ENCODE data around the gene DLGAP1.

- TF ChIP-seq CTCF (conservative IDR thresholded peaks at IDR 0.05 in 1 of 2, IDR thresholded peaks at IDR 0.05 in 1 of 2; ENCODE audit: extremely low read depth in 1 of 2, insufficient read depth in 1 of 2, low read depth in 1 of 2, low read length in 2 of 2) (no peak), EZH2 (IDR thresholded peaks at IDR 0.05; ENCODE audit: borderline replicate concordance, low read length) (no peak)
These were observed 961.4 kb downstream of the DLGAP1 start for GRCh38 chr18:3493501-3494244.
